ENCODE measurements around the gene ZBTB40. TPM values are rescaled to one million over a fixed set of nuclear protein-coding genes. Genes with fewer than 3 reads are reported as not detected.

Gene ZBTB40
- polyA plus RNA-seq, 1 of the 3 experiments (the other 2 are of a cell fraction), result 5.0 TPM

GRCh38 chr1:22550021-22550420, 98.4 kb downstream of the ZBTB40 start:
- Histone ChIP-seq H3K4me2 (no peak overlapping the region), H3K36me3 (replicated peaks in 1 of 2; ENCODE audit: control insufficient read depth in 1 of 2, insufficient read depth in 2 of 2, low read length in 1 of 2) (no peaks in the 10 kb centered on the region), H4K20me1 (ENCODE audit: insufficient read depth) (no peaks in the 10 kb centered on the region), H3K79me2 (ENCODE audit: insufficient read depth) (no peaks in the 10 kb centered on the region), H3K9me2 (no peaks in the 10 kb centered on the region), H3K27me3 (ENCODE audit: insufficient read depth) (peaks cover 10% of the 10 kb centered on the region; the same call in 1 of the 2 replicates), H3K27ac (ENCODE audit: low read depth in 2 of 2, low read length in 1 of 2) (no peak overlapping the region), H3F3A (replicated peaks; ENCODE audit: insufficient read depth) (no peaks in the 10 kb centered on the region), H3K4me1 (ENCODE audit: control insufficient read depth in 1 of 2, insufficient read depth in 2 of 2, low read depth in 1 of 2, low read length in 1 of 2) (peaks cover 0 to 31% of the 10 kb centered on the region in 2 experiments; a peak in 1 of 4 replicates), H3K9me3 (no peaks in the 10 kb centered on the region), H3K4me3 (ENCODE audit: low read depth in 2 of 2, low read length in 1 of 2) (no peak overlapping the region), H2AFZ (ENCODE audit: low read depth) (no peak overlapping the region), H3K9ac (no peak overlapping the region)
- ChIA-PET CTCF (interaction anchor here (2.2 kb wide), 1 partner anchor 22 kb away, joined by 8 read pairs; no protein-coding TSS in a partner anchor), POLR2A (no interaction called here)
- WGBS (ENCODE audit: low lambda C conversion rate), result 70% methylated on average over 11 of the region's 11 CpGs
- TF ChIP-seq ZBTB33 (IDR thresholded peaks at IDR 0.05; ENCODE audit: borderline replicate concordance, low read depth) (no peak), EZH2phosphoT487 (IDR thresholded peaks at IDR 0.05; ENCODE audit: borderline replicate concordance, low read depth) (no peak), NRF1 (IDR thresholded peaks at IDR 0.05; ENCODE audit: low read depth, low read length) (no peak)
- TF ChIP-seq, protein P1, sequence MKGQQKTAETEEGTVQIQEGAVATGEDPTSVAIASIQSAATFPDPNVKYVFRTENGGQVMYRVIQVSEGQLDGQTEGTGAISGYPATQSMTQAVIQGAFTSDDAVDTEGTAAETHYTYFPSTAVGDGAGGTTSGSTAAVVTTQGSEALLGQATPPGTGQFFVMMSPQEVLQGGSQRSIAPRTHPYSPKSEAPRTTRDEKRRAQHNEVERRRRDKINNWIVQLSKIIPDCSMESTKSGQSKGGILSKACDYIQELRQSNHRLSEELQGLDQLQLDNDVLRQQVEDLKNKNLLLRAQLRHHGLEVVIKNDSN (IDR thresholded peaks at IDR 0.05; ENCODE audit: borderline replicate concordance, low read depth), result no peak
- DNase-seq, result no peak

- no peaks in the 10 kb centered on the region for H3K9me3 ChIP-seq
- H3K79me2 ChIP-seq (ENCODE audit: insufficient read depth), result no peaks in the 10 kb centered on the region
- no peaks in the 10 kb centered on the region for H4K20me1 ChIP-seq (ENCODE audit: insufficient read depth)
- no peaks in the 10 kb centered on the region; the same call in 1 of the 2 replicates for H3K27me3 ChIP-seq (ENCODE audit: insufficient read depth)
- no peak overlapping the region for H3K9ac ChIP-seq
- CTCF ChIA-PET, result interaction anchor here (2.2 kb wide), 1 partner anchor 24 kb away, joined by 8 read pairs; no protein-coding TSS in a partner anchor
- no peak for DNase-seq
- H3K9me2 ChIP-seq, result no peaks in the 10 kb centered on the region
- TF ChIP-seq NFIC (IDR thresholded peaks at IDR 0.05; ENCODE audit: borderline replicate concordance) (no peak), SIN3A (IDR thresholded peaks at IDR 0.05; ENCODE audit: borderline replicate concordance, low read depth, low read length) (no peak), RAD21 (IDR thresholded peaks at IDR 0.05; ENCODE audit: low read length) (no peak), TCF12 (IDR thresholded peaks at IDR 0.05) (no peak)
- TF ChIP-seq, protein P2, sequence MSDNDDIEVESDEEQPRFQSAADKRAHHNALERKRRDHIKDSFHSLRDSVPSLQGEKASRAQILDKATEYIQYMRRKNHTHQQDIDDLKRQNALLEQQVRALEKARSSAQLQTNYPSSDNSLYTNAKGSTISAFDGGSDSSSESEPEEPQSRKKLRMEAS (IDR thresholded peaks at IDR 0.05; ENCODE audit: low read depth), result no peak
- POLR2A ChIA-PET, result no interaction called here
- peaks cover 0 to 34% of the 10 kb centered on the region in 2 experiments; a peak in 1 of 4 replicates for H3K4me1 ChIP-seq (ENCODE audit: control insufficient read depth in 1 of 2, insufficient read depth in 2 of 2, low read depth in 1 of 2, low read length in 1 of 2)
- WGBS (ENCODE audit: low lambda C conversion rate), result 50% methylated on average over 11 of the region's 17 CpGs
- no peaks in the 10 kb centered on the region for H3F3A ChIP-seq (replicated peaks; ENCODE audit: insufficient read depth)
- H2AFZ ChIP-seq (ENCODE audit: low read depth), result no peak overlapping the region
- no peak overlapping the region for H3K4me2 ChIP-seq
- no peak overlapping the region for H3K27ac ChIP-seq (ENCODE audit: low read depth in 2 of 2, low read length in 1 of 2)
- no peaks in the 10 kb centered on the region for H3K36me3 ChIP-seq (replicated peaks in 1 of 2; ENCODE audit: control insufficient read depth in 1 of 2, insufficient read depth in 2 of 2, low read length in 1 of 2)
- H3K4me3 ChIP-seq (ENCODE audit: low read depth in 2 of 2, low read length in 1 of 2), result no peak overlapping the region
Observed at GRCh38 chr1:22551591-22551990, 99.9 kb downstream of the ZBTB40 start.
